IPS DF 6.9 (cell line): Measurements from ENCODE around the gene CELA1.

Source experiments
- DNase-seq: peaks from one replicate; pipeline ENCODE4 v3.0.0-alpha.2; 2013; ENCODE audit warnings: low read depth, low spot score
- H3K27ac ChIP-seq: one replicate; pipeline ENCODE4 v1.5.1; 2013; ENCODE audit warnings: low read length, control low read depth
- H3K27me3 ChIP-seq: 2 replicates; pipeline ENCODE4 v1.6.1; 2013; ENCODE audit warnings: mild to moderate bottlenecking, low read length; ENCODE audit not compliant: control insufficient read depth, insufficient read depth
- H3K36me3 ChIP-seq: 2 replicates; pipeline ENCODE4 v1.6.1; 2013; ENCODE audit warnings: low read length; ENCODE audit not compliant: control insufficient read depth, insufficient read depth
- H3K4me1 ChIP-seq: 2 replicates; pipeline ENCODE4 v1.6.1; 2013; ENCODE audit warnings: low read length; ENCODE audit not compliant: control insufficient read depth, insufficient read depth
- H3K4me3 ChIP-seq: 2 replicates; pipeline ENCODE4 v1.5.1; 2013; ENCODE audit warnings: mild to moderate bottlenecking, low read length
- H3K9me3 ChIP-seq: 2 replicates; pipeline ENCODE4 v1.6.1; 2013; ENCODE audit warnings: low read length, inconsistent platforms; ENCODE audit not compliant: control insufficient read depth, insufficient read depth
- WGBS: extraction: QIAGEN DNeasy Blood & Tissue Kit; methylation state at CpG from one replicate; pipeline ENCODE4 v1.1.7; 2013; ENCODE audit warnings: mixed read lengths, missing lambda C conversion rate; ENCODE audit not compliant: insufficient read length, insufficient coverage; 5-methylcytosine and 5-hydroxymethylcytosine counted together

The CELA1 gene

GRCh38 chr12:51362307-51362706, 15.8 kb upstream of the CELA1 start:
- H3K36me3 ChIP-seq: no peaks in the 10 kb centered on the region
- no peaks in the 10 kb centered on the region for H3K27me3 ChIP-seq
- H3K27ac ChIP-seq: no peak overlapping the region
- H3K9me3 ChIP-seq: no peaks in the 10 kb centered on the region
- no CpG with 5 or more reads among the region's 6 CpGs for WGBS
- DNase-seq: no peak
- no peaks in the 10 kb centered on the region for H3K4me1 ChIP-seq
- H3K4me3 ChIP-seq: no peak overlapping the region

GRCh38 chr12:51361161-51362016, 14.9 kb upstream of the CELA1 start:
- H3K4me3 ChIP-seq: no peak overlapping the region
- H3K27ac ChIP-seq: no peak overlapping the region
- no peaks in the 10 kb centered on the region for H3K4me1 ChIP-seq
- no CpG with 5 or more reads among the region's 8 CpGs for WGBS
- H3K9me3 ChIP-seq: no peaks in the 10 kb centered on the region
- DNase-seq: no peak
- H3K27me3 ChIP-seq: no peaks in the 10 kb centered on the region
- H3K36me3 ChIP-seq: no peaks in the 10 kb centered on the region

- H3K36me3 ChIP-seq: no peaks in the 10 kb centered on the region
- H3K4me3 ChIP-seq: no peak overlapping the region
- no peak overlapping the region for H3K27ac ChIP-seq
- H3K27me3 ChIP-seq: no peaks in the 10 kb centered on the region
- no peak for DNase-seq
- no peaks in the 10 kb centered on the region for H3K9me3 ChIP-seq
- no peaks in the 10 kb centered on the region for H3K4me1 ChIP-seq
- WGBS: no CpG with 5 or more reads among the region's 2 CpGs
Measured at GRCh38 chr12:51360315-51360714, 13.8 kb upstream of the CELA1 start.

- DNase-seq: no peak
- Histone ChIP-seq H3K4me1 (no peaks in the 10 kb centered on the region), H3K9me3 (no peaks in the 10 kb centered on the region), H3K4me3 (no peak overlapping the region), H3K27ac (no peak overlapping the region), H3K27me3 (no peaks in the 10 kb centered on the region), H3K36me3 (no peaks in the 10 kb centered on the region)
- WGBS: no CpG with 5 or more reads among the region's 4 CpGs
Measured at GRCh38 chr12:51359851-51360250, 13.4 kb upstream of the CELA1 start.

GRCh38 chr12:51358496-51358895, 12.0 kb upstream of the CELA1 start:
- WGBS: no CpG with 5 or more reads among the region's 8 CpGs
- Histone ChIP-seq H3K27me3 (no peaks in the 10 kb centered on the region), H3K4me3 (no peak overlapping the region), H3K27ac (no peak overlapping the region), H3K4me1 (no peaks in the 10 kb centered on the region), H3K9me3 (no peaks in the 10 kb centered on the region), H3K36me3 (no peaks in the 10 kb centered on the region)
- DNase-seq: no peak

GRCh38 chr12:51357374-51358047, 11.0 kb upstream of the CELA1 start:
- no CpG with 5 or more reads among the region's 10 CpGs for WGBS
- Histone ChIP-seq H3K4me3 (no peak overlapping the region), H3K36me3 (no peaks in the 10 kb centered on the region), H3K9me3 (no peaks in the 10 kb centered on the region), H3K27ac (no peak overlapping the region), H3K27me3 (no peaks in the 10 kb centered on the region), H3K4me1 (no peaks in the 10 kb centered on the region)
- no peak for DNase-seq

GRCh38 chr12:51351913-51352532, 5.5 kb upstream of the CELA1 start:
- no peaks in the 10 kb centered on the region for H3K36me3 ChIP-seq
- H3K27me3 ChIP-seq: no peaks in the 10 kb centered on the region
- H3K9me3 ChIP-seq: no peaks in the 10 kb centered on the region
- H3K4me3 ChIP-seq: no peak overlapping the region
- no CpG with 5 or more reads among the region's 11 CpGs for WGBS
- peak; percentile 76 for DNase-seq
- H3K27ac ChIP-seq: no peak overlapping the region
- peaks cover 2% of the 10 kb centered on the region; the same call in 1 of the 2 replicates for H3K4me1 ChIP-seq

GRCh38 chr12:51349026-51349425, 2.5 kb upstream of the CELA1 start:
- no peak overlapping the region for H3K4me3 ChIP-seq
- no peaks in the 10 kb centered on the region for H3K36me3 ChIP-seq
- peaks cover 4% of the 10 kb centered on the region; the same call in 1 of the 2 replicates for H3K4me1 ChIP-seq
- H3K27me3 ChIP-seq: no peaks in the 10 kb centered on the region
- H3K9me3 ChIP-seq: no peaks in the 10 kb centered on the region
- no peak overlapping the region for H3K27ac ChIP-seq
- no CpG with 5 or more reads among the region's 5 CpGs for WGBS
- no peak for DNase-seq

- no CpG with 5 or more reads among the region's 4 CpGs for WGBS
Measured at GRCh38 chr12:51348116-51348515, 1.6 kb upstream of the CELA1 start.

GRCh38 chr12:51345681-51346080, 798 bp downstream of the CELA1 start:
- Histone ChIP-seq H3K4me3 (no peak overlapping the region), H3K36me3 (no peaks in the 10 kb centered on the region), H3K4me1 (peaks cover 4% of the 10 kb centered on the region; the same call in 1 of the 2 replicates), H3K27me3 (no peaks in the 10 kb centered on the region), H3K9me3 (no peaks in the 10 kb centered on the region), H3K27ac (no peak overlapping the region)
- no peak for DNase-seq
- WGBS: no CpG with 5 or more reads among the region's 7 CpGs

More at GRCh38 chr12:51348116-51348515, 1.6 kb upstream of the CELA1 start:
- Histone ChIP-seq H3K4me1 (peaks cover 4% of the 10 kb centered on the region; the same call in 1 of the 2 replicates), H3K4me3 (no peak overlapping the region), H3K36me3 (no peaks in the 10 kb centered on the region), H3K27ac (no peak overlapping the region), H3K9me3 (no peaks in the 10 kb centered on the region), H3K27me3 (no peaks in the 10 kb centered on the region)
- no peak for DNase-seq
